H1 (cell line): ENCODE measurements around the gene ANP32B. TPM values are rescaled to one million over a fixed set of nuclear protein-coding genes. Genes with fewer than 3 reads are reported as not detected.

Source experiments
- CTCF ChIA-PET: fragments of 300-600 bp; sonication (Branson Sonifier 250); formaldehyde crosslinking; loops from one replicate; lab custom pipeline; 2021; ENCODE audit not compliant: partially characterized antibody; lab: Charles Lee
- POLR2A ChIA-PET: fragments of 300-600 bp; sonication (Branson Sonifier 250); formaldehyde crosslinking; loops from one replicate; lab custom pipeline; 2021; ENCODE audit warnings: inconsistent platforms; ENCODE audit not compliant: partially characterized antibody; lab: Charles Lee
- DNase-seq, 2 experiments: peaks; one replicate each; pipeline versions ENCODE4 v3.0.0 to v3.0.0-alpha.2; 2010 to 2022; ENCODE audit warnings: low spot score in 2 of 2, low read depth in 1 of 2, mixed read lengths in 1 of 2
- FAIRE-seq: peaks from 2 replicates; lab custom pipeline; 2011; peaks lifted over from hg19 to GRCh38; lab: Jason Lieb, UNC
- H2AFZ ChIP-seq: 2 replicates; pipeline ENCODE4 v1.8.1; 2012; ENCODE audit warnings: low read length, inconsistent platforms
- H2AK5ac ChIP-seq: 2 replicates; pipeline ENCODE4 v1.6.1; 2013; ENCODE audit warnings: low read depth, low read length
- H2BK120ac ChIP-seq: replicated peaks from 2 replicates; pipeline ENCODE3; 2013; ENCODE audit warnings: low read depth, low read length, inconsistent platforms
- H2BK12ac ChIP-seq: 2 replicates; pipeline ENCODE4 v1.6.1; 2013; ENCODE audit warnings: low read depth, low read length
- H2BK15ac ChIP-seq: 2 replicates; pipeline ENCODE4 v1.6.1; 2013; ENCODE audit warnings: low read length
- H2BK20ac ChIP-seq: 2 replicates; pipeline ENCODE4 v1.6.1; 2013; ENCODE audit warnings: low read length
- H2BK5ac ChIP-seq: 2 replicates; pipeline ENCODE4 v1.6.1; 2013; ENCODE audit warnings: low read depth, low read length
- H3K14ac ChIP-seq: 2 replicates; pipeline ENCODE4 v1.6.1; 2013; ENCODE audit warnings: inconsistent platforms; ENCODE audit not compliant: insufficient read length
- H3K18ac ChIP-seq: 2 replicates; pipeline ENCODE4 v1.6.1; 2013; ENCODE audit warnings: low read length; ENCODE audit errors: extremely low read depth
- H3K23ac ChIP-seq: 2 replicates; pipeline ENCODE4 v1.6.1; 2013; ENCODE audit warnings: inconsistent platforms; ENCODE audit not compliant: insufficient read length
- H3K23me2 ChIP-seq: 2 replicates; pipeline ENCODE4 v1.6.1; 2013; ENCODE audit warnings: low read depth, low read length
- H3K27ac ChIP-seq: 2 replicates; pipeline ENCODE4 v1.6.1; 2011; ENCODE audit warnings: low read depth, low read length, inconsistent platforms
- H3K27me3 ChIP-seq, 4 experiments: replicated peaks in 1 of 4; 1 replicate in 1 of 4; 2 replicates in 3 of 4; pipeline versions ENCODE4 v1.6.1 to v1.8.1; 2011 to 2013; ENCODE audit warnings: low read length in 3 of 4, mild to moderate bottlenecking in 3 of 4, inconsistent platforms in 2 of 4, mixed read lengths in 2 of 4, moderate library complexity in 1 of 4; ENCODE audit not compliant: control insufficient read depth in 3 of 4, insufficient read depth in 3 of 4; ENCODE audit errors: extremely low read depth in 1 of 4
- H3K36me3 ChIP-seq, 4 experiments: 2 replicates each; pipeline versions ENCODE4 v1.6.1 to v1.8.1; 2011 to 2013; ENCODE audit warnings: mild to moderate bottlenecking in 4 of 4, low read length in 3 of 4, moderate library complexity in 2 of 4, control low read depth in 1 of 4, inconsistent platforms in 1 of 4; ENCODE audit not compliant: insufficient read depth in 4 of 4, control insufficient read depth in 2 of 4
- H3K4ac ChIP-seq: replicated peaks from 2 replicates; pipeline ENCODE3; 2013; ENCODE audit warnings: low read length, low read depth, mixed read lengths, inconsistent platforms; ENCODE audit not compliant: insufficient read length
- H3K4me1 ChIP-seq, 4 experiments: replicated peaks in 1 of 4; 1 replicate in 1 of 4; 2 replicates in 3 of 4; pipeline versions ENCODE4 v1.6.1 to v1.8.1; 2011 to 2013; ENCODE audit warnings: low read length in 3 of 4, inconsistent platforms in 2 of 4, mixed read lengths in 1 of 4; ENCODE audit not compliant: insufficient read depth in 4 of 4, control insufficient read depth in 3 of 4
- H3K4me2 ChIP-seq, 2 experiments: 2 replicates each; pipeline versions ENCODE4 v1.6.1 to v1.8.1; 2011 to 2013; ENCODE audit warnings: low read depth in 2 of 2, low read length in 2 of 2, control low read depth in 1 of 2, inconsistent platforms in 1 of 2, mild to moderate bottlenecking in 1 of 2; ENCODE audit not compliant: insufficient read depth in 1 of 2
- H3K4me3 ChIP-seq, 4 experiments: fragments of 200-600, 300-600 bp in 1 of 4; sonication (generic), shearing (Covaris generic), sonication (Bioruptor Twin) in 1 of 4; 2 replicates each; pipeline versions ENCODE4 v1.5.1 to v1.8.1; 2011 to 2016; ENCODE audit warnings: low read length in 4 of 4, low read depth in 3 of 4, control low read depth in 2 of 4, inconsistent platforms in 2 of 4, mild to moderate bottlenecking in 2 of 4, mixed read lengths in 1 of 4, moderate library complexity in 1 of 4; ENCODE audit not compliant: insufficient read depth in 2 of 4; ENCODE audit errors: extremely low read depth in 1 of 4
- H3K56ac ChIP-seq: replicated peaks from 2 replicates; pipeline ENCODE3; 2013; ENCODE audit warnings: low read depth, mild to moderate bottlenecking, mixed read lengths, low read length, inconsistent platforms; ENCODE audit not compliant: insufficient read length
- H3K79me1 ChIP-seq: 2 replicates; pipeline ENCODE4 v1.6.1; 2013; ENCODE audit warnings: low read depth, low read length, control low read depth
- H3K79me2 ChIP-seq, 2 experiments: 2 replicates each; pipeline versions ENCODE4 v1.6.1 to v1.8.1; 2012 to 2013; ENCODE audit warnings: low read length in 2 of 2, mild to moderate bottlenecking in 2 of 2, inconsistent platforms in 1 of 2; ENCODE audit not compliant: insufficient read depth in 2 of 2, control insufficient read depth in 1 of 2
- H3K9ac ChIP-seq, 4 experiments: replicated peaks in 1 of 4; 1 replicate in 1 of 4; 2 replicates in 3 of 4; pipeline versions ENCODE4 v1.6.1 to v1.8.1; 2011 to 2013; ENCODE audit warnings: low read depth in 3 of 4, low read length in 3 of 4, control low read depth in 2 of 4, mild to moderate bottlenecking in 2 of 4, moderate library complexity in 2 of 4, inconsistent platforms in 1 of 4; ENCODE audit errors: extremely low read depth in 1 of 4
- H3K9me3 ChIP-seq, 2 experiments: 2 replicates each; pipeline versions ENCODE4 v1.6.1 to v1.8.1; 2012 to 2013; ENCODE audit warnings: mild to moderate bottlenecking in 2 of 2, moderate library complexity in 2 of 2, control low read depth in 1 of 2, inconsistent platforms in 1 of 2, low read depth in 1 of 2, low read length in 1 of 2, mixed read lengths in 1 of 2; ENCODE audit not compliant: insufficient read depth in 2 of 2
- H4K20me1 ChIP-seq, 2 experiments: replicated peaks in 1 of 2; 2 replicates each; pipeline versions ENCODE3 to v1.8.1; 2011 to 2013; ENCODE audit warnings: inconsistent platforms in 2 of 2, low read length in 2 of 2, mild to moderate bottlenecking in 1 of 2; ENCODE audit not compliant: insufficient read depth in 2 of 2, control insufficient read depth in 1 of 2
- H4K5ac ChIP-seq: 2 replicates; pipeline ENCODE4 v1.6.1; 2013; ENCODE audit warnings: low read length, low read depth, mixed read lengths, inconsistent platforms; ENCODE audit not compliant: insufficient read length
- H4K8ac ChIP-seq: 2 replicates; pipeline ENCODE4 v1.8.0; 2013; ENCODE audit warnings: mild to moderate bottlenecking, moderate library complexity, low read length, inconsistent platforms; ENCODE audit not compliant: insufficient read depth; ENCODE audit errors: extremely low read depth
- H4K91ac ChIP-seq: replicated peaks from 2 replicates; pipeline ENCODE3; 2013; ENCODE audit warnings: low read length, mixed read lengths, inconsistent platforms; ENCODE audit not compliant: insufficient read length
- EZH2 ChIP-seq: fragments of 200-600 bp; sonication (generic); IDR thresholded peaks from 2 replicates; pipeline ENCODE4 v1.7.1; 2012; ENCODE audit warnings: low read depth, mild to moderate bottlenecking, moderate library complexity, low read length, inconsistent platforms; ENCODE audit not compliant: severe bottlenecking
- NANOG ChIP-seq: IDR thresholded peaks from 2 replicates; pipeline ENCODE4 v1.6.1; 2011; ENCODE audit warnings: low read length, low read depth, mild to moderate bottlenecking, inconsistent platforms; ENCODE audit not compliant: insufficient read depth, poor library complexity, severe bottlenecking
- RFX5 ChIP-seq: IDR thresholded peaks from 2 replicates; pipeline ENCODE4 v1.6.1; 2011; ENCODE audit warnings: low read depth, low read length, improper control_type of control experiment, borderline replicate concordance
- WGBS, 2 experiments: shearing (Covaris generic) in 1 of 2; methylation state at CpG; one replicate each; pipeline versions ENCODE4 v1.1.6 to v1.1.7; 2013 to 2015; ENCODE audit warnings: low lambda C conversion rate in 2 of 2, mixed read lengths in 2 of 2, inconsistent platforms in 1 of 2, low coverage in 1 of 2, missing lambda C conversion rate in 1 of 2; ENCODE audit not compliant: insufficient replicate concordance in 2 of 2, insufficient coverage in 1 of 2, insufficient read length in 1 of 2; ENCODE audit errors: extremely low coverage in 1 of 2, missing lambda C conversion rate in 1 of 2; 5-methylcytosine and 5-hydroxymethylcytosine counted together
- polyA plus RNA-seq, 7 experiments: library from polyadenylated mRNA; depleted of rRNA in 3 of 7; stranded (reverse) in 5 of 7; unstranded in 2 of 7; fragments of >200 nt in 5 of 7; fragments of 200-250 nt in 2 of 7; gene quantifications; 1 replicate in 5 of 7; 2 replicates in 1 of 7; 4 replicates in 1 of 7; pipeline versions ENCODE4 v1.2.1 to v1.2.3, GENCODE V29; 2011 to 2013; ENCODE audit warnings: missing spikeins in 2 of 7, mixed read lengths in 2 of 7
- total RNA-seq: library from RNA; stranded (reverse); fragmentation: NEBNext Ultra II Directional; extraction: Animal tissue kit (Norgen Biotek cat#: 25700); gene quantifications from 2 replicates; pipeline ENCODE4 v1.2.1, GENCODE V29; 2021
- TF ChIP-seq, protein P1 (sequence below): IDR thresholded peaks from 2 replicates; pipeline ENCODE4 v1.6.1; 2011; ENCODE audit warnings: low read depth, mild to moderate bottlenecking, low read length; ENCODE audit not compliant: insufficient read depth

The ANP32B gene
- total and polyA plus RNA-seq, 2 of the 8 experiments (the other 6 are each of a cell fraction or from before 2014, with no cell fraction given): 7.6 to 88.1 TPM

DNA sequence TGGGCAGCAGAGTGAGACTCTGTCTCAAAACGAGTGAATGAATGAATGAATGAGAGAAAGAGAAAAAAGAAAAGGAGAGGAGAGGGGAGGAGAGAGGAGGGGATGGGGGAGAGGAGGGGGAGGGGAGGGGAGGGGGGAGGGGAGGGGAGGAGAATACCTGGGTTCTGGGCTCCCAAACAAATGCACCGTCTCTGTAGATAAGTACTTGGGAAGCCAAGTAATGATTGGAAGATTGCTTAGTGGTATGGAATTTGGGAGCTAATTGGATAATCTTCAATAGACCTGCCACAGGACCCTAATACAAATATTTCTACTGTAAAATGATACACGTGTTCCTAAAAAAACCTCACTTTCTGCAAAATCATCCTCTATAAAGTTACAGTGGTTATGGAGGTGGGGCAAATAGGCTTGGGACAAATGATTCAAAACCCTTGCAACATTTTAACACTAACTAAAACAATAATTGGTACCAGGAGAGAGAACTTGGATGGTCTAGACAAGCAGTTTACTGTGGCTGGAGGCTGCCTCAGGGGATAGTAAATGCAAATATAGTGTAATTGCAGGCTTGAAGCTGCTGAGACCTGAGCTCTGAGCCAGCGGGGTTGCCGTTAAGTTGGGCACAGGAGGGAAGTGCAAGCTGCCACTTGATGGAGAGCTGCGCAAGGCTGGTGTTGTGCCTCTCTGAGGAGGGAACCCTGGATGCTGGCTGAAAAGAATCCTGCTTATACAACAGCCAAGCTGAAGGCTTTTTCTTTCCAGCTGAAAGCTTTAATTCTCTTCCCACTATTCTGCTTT lies 48.6 kb upstream of the ANP32B start:
- CTCF ChIA-PET: interaction anchor here (0.6 to 1.9 kb wide), 6 partner anchors 9 to 1076 kb away, joined by 3 to 9 read pairs (median 4); partner anchors contain the start of gene TRMO

More for the DNA sequence above, 48.6 kb upstream of the ANP32B start:
- H4K8ac ChIP-seq: no peak overlapping the region
- no peak overlapping the region for H3K4me3 ChIP-seq
- H2BK120ac ChIP-seq: no peak overlapping the region
- no peaks in the 10 kb centered on the region; a peak in 1 of 7 replicates for H3K4me1 ChIP-seq
- no peak overlapping the region for H2AK5ac ChIP-seq
- no peak overlapping the region for H2AFZ ChIP-seq
- POLR2A ChIA-PET: interaction anchor here (2.0 kb wide), 1 partner anchor 13 kb away, joined by 12 read pairs; the partner anchor contains the start of gene TRMO
- DNase-seq (no peak), FAIRE-seq (no peak)
- H3K4me2 ChIP-seq: no peak overlapping the region
- H3K27me3 ChIP-seq: peaks cover 0 to 10% (median 5%) of the 10 kb centered on the region in 4 experiments; a peak in 5 of 7 replicates
- H4K5ac ChIP-seq: no peak overlapping the region
- H3K79me2 ChIP-seq: no peaks in the 10 kb centered on the region
- H2BK15ac ChIP-seq: no peak overlapping the region
- H3K56ac ChIP-seq: no peak overlapping the region
- no peak overlapping the region for H2BK12ac ChIP-seq
- H3K23me2 ChIP-seq: no peaks in the 10 kb centered on the region
- TF ChIP-seq RFX5: no peak
- no peak for TF ChIP-seq EZH2
- TF ChIP-seq, protein P1, sequence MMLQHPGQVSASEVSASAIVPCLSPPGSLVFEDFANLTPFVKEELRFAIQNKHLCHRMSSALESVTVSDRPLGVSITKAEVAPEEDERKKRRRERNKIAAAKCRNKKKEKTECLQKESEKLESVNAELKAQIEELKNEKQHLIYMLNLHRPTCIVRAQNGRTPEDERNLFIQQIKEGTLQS: no peak
- no peak for TF ChIP-seq NANOG
- WGBS, 2 experiments: 54% methylated on average over 6 of the region's 6 CpGs; no CpG with 5 or more reads in 1 of the 2 experiments
- H3K18ac ChIP-seq: no peak overlapping the region
- H3K27ac ChIP-seq: no peak overlapping the region
- H4K91ac ChIP-seq: no peak overlapping the region
- H3K23ac ChIP-seq: no peak overlapping the region
- no peak overlapping the region for H2BK5ac ChIP-seq
- no peak overlapping the region for H2BK20ac ChIP-seq
- H3K36me3 ChIP-seq: no peaks in the 10 kb centered on the region
- no peaks in the 10 kb centered on the region for H4K20me1 ChIP-seq
- H3K4ac ChIP-seq: no peak overlapping the region
- H3K9ac ChIP-seq: no peak overlapping the region
- no peaks in the 10 kb centered on the region for H3K79me1 ChIP-seq
- H3K9me3 ChIP-seq: no peaks in the 10 kb centered on the region
- H3K14ac ChIP-seq: no peak overlapping the region
